ENCODE results near the gene TMF1.

The TMF1 gene, protein sequence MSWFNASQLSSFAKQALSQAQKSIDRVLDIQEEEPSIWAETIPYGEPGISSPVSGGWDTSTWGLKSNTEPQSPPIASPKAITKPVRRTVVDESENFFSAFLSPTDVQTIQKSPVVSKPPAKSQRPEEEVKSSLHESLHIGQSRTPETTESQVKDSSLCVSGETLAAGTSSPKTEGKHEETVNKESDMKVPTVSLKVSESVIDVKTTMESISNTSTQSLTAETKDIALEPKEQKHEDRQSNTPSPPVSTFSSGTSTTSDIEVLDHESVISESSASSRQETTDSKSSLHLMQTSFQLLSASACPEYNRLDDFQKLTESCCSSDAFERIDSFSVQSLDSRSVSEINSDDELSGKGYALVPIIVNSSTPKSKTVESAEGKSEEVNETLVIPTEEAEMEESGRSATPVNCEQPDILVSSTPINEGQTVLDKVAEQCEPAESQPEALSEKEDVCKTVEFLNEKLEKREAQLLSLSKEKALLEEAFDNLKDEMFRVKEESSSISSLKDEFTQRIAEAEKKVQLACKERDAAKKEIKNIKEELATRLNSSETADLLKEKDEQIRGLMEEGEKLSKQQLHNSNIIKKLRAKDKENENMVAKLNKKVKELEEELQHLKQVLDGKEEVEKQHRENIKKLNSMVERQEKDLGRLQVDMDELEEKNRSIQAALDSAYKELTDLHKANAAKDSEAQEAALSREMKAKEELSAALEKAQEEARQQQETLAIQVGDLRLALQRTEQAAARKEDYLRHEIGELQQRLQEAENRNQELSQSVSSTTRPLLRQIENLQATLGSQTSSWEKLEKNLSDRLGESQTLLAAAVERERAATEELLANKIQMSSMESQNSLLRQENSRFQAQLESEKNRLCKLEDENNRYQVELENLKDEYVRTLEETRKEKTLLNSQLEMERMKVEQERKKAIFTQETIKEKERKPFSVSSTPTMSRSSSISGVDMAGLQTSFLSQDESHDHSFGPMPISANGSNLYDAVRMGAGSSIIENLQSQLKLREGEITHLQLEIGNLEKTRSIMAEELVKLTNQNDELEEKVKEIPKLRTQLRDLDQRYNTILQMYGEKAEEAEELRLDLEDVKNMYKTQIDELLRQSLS

DNA sequence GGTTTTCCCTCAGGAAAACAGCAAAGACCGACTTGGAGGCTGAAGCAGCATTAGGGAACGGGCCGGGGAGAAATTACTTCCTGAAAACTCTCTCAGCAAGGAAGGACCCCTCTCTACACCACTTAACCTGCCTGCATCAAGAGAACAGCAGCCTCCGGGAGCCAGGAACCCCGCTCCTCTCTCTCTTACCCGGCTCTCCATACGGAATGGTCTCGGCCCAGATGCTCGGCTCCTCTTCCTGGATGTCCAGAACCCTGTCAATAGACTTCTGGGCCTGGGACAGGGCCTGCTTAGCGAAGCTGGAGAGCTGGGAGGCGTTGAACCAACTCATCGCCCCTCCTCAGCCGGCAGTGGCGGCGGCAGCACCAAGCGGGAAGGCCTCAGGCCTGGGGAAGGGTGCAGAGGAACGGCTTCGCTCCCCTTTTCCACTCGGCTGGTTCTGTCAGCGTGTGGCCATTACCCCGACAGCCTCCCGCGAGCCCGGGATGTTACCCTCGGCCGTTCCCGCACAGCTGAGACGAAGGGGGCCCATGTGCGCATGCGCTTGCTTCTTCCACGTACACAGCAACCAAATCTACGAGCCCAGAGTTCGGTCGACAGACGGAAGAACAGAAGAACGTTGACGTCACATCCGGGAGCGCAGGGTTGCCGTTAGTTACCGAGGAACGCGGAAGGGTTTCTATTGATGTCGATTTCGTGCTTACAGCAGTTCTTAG, at the start of gene TMF1:
Gene TMF1, minus strand, starts transcription at position 578 of the 716 bp plus-strand sequence. Its CDS starts 247 bp downstream, at position 331.
- DNase-seq, result peak; percentile 99

DNA sequence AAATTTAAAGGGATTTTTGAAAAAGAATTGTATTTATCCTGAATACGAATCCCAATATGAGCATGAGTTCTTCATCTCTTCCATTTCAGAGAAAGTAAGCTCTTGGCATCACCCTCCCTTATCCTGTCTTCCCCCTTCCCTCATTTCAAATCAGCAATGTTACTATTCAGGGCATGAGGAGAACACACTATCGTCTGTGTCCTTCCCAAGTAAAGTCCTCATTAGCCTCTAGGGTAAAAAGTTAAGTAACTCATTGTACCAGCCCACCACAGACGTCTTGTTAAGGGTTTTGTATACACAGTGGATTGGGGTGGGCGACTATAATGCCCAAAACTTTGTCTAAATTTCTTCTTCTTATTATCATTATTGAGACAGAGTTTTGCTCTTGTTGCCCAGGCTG, 47.4 kb upstream of the TMF1 start:
- DNase-seq, result no peak

DNA sequence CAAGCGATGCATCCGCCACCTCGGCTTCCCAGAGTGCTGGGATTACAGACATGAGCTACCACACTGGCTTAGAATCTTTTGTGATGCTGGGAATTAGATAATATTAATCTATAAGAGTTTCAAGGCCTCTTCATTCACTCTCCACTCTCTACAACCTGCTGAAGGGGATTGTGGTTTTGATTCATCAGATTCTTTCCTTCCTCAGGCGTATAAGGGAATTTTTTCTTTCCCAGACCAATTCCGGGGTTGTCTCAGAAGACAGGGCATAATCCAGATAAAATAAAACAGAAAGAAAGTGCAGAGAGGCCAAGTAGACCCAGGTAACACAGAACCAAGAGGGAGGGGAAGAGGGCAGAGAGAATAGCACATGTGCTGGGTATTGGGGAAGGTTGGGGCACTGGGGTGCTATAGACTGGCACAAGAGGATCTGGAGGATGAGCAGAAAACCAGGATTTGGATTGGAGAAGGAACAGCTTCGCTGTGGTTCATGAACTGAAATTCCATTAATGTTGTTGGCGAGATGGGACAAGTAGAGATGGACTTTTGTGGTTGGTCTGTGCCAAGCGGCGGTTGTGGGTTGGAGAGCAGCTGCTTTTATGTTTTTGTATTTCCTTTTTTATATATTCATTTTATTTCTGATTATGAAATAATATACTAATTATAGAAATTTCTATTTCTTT, 45.4 kb upstream of the TMF1 start:
- DNase-seq, result no peak

DNA sequence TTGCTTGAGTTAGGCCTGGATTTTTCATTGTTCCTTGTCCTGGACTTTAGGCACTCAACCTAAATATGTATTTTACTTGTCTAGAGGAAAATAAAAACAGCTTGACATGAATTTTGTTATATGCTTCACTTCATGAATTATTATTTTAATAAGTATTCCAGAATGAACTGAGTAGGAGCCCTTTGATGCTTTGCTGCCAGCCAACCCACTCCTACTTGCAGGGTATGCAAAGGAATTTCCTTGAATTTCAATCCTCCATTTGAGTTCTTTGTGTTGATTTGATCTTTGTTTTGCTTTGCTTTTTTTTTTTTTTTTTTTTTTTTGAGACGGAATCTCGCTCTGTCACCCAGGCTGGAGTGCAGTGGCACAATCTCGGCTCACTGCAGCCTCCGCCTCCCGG, 44.2 kb upstream of the TMF1 start:
- no peak for DNase-seq

DNA sequence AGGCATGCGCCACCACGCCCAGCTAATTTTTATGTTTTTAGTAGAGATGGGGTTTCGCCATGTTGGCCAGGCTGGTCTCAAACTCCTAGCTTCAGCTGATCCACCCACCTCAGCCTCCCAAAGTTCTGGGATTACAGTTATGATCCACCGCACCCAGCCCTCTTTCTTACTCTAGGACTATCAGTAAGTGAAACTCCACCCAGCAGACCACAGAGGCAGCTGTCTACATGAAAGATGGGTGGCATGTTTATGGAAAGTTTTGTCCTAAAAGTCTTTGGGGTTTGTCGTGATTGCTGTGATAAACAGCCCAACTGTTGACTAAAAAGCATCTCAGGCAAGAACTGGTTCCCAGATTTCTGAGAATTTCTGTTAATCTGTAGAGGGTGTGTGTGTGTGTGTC, 43.5 kb upstream of the TMF1 start:
- DNase-seq, result no peak

DNA sequence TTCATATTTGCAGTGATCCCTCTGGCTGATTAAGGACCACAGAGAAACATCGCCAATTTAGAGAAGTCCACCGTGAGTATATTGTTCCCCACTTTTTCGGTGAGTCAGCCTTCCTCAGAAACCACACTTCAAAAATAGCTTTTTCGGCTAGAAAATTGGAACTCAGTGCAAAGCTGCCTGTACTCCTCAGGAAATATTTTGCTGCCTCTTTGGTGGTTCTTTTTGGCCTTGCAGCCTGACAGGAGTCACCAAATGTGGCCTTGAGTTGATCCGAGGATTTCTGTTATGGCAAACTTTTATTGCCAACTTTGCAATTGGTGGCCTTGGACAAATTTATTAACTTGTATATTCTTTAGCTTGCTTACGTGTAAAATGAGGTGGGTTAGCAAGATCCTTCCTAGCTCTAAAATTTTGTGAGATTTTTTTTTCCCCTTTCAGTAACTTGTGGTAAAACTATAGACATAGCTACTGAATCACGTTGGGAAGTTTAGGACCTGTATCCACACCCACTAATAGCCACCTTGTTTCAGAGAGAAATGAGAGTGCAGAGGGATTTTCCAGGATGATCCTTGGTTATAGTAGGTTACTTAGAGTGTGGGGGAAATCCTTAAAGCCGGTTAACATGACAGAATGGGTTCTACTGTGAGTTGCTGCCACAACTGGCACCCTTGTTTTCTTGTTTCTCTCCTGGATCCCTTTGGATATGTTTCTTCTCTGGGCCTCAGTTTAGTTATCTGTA, 42.5 kb upstream of the TMF1 start:
- peak; percentile 57 for DNase-seq

DNA sequence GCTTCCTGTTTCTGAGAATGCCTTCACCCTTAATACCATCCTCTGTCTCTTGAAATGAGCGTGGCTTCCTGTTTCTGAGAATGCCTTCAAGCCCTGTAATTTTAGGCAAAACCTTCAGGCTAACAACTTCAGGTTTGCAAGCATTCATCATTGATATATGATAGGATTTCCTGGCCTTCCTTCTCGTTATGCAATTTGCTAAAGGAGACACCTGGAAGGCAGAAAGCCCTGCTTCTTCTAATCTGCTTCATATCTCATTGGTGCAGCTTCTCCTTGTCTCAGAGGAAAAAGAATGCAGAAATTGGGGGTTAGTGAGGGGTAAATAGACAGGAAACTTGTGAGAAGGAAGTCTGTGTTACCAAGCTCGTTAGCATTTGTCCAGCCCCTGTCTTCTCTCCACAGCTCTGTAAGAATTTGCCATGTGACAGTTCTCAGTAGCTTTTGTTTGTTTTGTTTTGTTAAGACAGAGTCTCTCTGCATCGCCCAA, 39.9 kb upstream of the TMF1 start:
- no peak for DNase-seq

DNA sequence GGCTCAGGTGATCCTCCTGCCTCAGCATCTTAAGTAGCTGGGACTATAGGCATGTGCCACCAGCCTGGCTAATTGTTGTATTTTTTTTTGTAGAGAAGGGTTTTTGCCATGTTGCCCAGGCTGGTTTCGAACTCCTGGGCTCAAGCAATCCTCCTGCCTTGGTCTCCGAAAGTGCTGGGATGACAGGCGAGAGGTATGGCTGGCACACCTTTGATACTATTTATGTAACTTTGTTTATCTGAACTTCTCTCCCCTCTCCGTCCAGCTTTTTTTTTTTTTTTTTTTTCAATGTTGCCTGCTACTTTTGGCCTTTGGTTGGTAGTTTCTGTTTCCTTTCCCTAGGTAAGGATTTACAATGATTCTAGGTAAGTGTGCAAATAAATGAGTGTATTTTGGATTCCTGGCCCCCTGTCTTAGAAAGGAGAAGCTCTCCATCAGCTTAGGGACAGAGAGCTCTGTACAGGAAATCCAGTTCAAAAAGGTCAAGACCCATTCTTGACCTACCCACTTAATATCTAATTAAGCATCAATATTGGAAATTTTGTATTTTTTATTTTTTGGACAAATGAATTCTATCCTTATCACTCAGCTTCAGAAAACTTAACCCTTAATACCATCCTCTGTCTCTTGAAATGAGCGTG, 39.4 kb upstream of the TMF1 start:
- DNase-seq, result no peak

DNA sequence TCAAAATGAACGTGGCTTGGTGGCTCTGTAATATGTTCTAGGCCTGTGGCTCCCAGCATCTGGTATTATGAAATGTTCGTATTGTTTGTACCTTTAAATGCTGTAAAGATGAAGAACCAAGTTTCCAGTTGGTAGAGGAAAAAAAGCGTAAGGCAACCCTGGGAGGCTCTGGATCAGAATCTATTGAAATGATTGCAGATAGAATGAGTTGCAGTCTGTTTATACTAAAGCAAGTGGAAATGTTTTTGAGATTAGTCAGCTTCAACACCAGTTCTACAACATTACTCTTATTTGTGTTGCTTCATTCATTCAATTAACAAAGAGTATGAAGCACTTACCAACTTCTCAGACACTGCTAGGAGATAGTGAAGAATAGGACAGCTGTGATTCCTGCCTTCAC, 37.9 kb upstream of the TMF1 start:
- peak; percentile 78 for DNase-seq

DNA sequence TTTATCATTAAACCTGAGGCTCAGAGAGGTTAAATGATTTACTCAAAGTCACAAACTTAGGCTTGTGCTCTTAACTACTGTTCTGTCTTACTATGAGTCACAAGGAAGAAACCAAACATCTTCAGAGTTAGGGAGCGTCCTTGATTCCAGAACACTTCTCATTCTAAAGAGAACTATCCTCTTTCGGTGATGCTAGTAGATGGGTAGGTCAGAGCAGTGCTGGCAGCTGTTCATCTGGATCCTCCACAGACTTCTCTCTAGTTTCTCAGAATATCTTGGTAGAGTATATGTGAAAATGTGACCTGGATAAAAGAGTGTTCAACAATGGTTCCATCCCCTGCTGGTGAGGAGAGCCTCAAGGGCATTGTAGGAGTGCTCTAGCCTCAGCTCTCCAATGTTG, 35.9 kb upstream of the TMF1 start:
- peak; percentile 49 for DNase-seq

DNA sequence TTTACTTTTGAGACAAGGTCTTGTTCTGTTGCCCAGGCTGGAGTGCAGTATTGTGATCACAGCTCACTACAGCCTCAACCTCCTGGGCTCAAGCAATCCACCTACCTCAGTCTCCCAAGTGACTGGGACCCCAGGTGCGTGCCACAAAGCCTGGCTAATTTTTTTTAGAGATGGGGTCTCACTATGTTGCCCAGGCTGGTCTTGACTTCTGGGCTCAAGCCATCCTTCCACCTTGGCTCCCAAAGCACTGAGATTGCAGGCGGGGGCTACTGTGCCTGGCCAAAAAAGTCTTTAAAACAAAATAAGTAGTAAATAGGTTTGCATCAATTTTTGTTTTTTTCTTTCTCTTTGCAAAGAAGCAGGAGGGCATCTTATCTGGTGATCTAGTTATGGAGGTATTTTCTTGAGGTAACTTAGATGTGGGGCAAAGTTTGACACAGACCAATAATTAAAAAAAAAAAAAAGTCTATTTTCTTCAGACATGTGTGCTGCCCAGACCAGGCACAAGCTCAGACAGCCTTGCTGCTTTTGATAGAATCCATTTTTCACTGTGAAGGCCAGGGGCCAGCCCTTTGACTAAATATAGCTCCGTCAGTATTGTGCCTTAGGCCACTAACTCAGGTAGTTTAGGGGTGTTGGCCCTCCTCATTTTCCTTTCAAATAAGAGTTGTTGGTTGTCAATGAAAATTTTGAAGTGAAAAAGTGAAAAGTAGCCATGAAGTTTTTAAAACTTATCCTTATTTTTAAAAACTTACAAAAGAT, 35.1 kb upstream of the TMF1 start:
- no peak for DNase-seq

DNA sequence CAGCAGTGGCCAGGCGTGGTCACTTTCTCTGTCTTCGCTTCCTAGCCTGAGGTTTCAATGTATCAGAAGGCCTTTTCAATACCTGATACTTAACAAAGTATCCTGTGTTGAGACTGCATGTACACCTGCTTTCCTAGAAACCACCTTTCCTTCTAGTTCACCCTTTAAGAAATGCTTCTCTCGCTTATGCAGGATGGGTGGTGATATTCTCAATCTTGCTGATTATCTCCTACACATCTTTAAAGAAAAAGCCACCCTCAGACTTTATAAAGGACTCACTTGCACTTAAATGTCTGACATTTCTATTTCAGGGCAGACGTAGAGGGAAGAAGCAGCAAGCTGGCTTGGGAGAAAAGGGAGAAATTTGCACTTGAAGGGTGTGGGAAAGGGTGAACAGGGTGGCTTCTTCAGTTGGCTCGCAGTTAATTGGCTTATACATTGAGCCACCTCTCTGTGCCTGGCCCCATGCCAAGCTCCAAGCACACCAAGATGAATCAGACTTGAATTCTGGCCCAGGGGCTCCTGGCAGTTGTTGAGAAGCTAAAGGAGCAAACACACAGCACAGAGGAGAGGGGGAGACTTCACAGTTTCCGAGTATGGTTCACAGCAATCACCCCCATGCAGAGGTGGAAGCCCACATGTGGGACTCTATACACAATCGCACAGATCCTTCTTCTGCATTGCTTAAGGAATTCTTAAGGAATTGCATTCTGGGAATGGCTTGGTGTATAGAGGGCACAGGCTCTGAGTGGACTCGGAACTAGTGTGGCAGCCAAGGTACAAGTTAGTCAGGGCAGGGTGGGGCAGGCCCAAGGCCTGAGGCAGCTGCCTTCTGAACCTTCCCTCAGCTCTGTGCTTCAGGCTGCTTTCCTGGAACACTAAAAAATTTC, 33.9 kb upstream of the TMF1 start:
- DNase-seq, result peak; percentile 93

DNA sequence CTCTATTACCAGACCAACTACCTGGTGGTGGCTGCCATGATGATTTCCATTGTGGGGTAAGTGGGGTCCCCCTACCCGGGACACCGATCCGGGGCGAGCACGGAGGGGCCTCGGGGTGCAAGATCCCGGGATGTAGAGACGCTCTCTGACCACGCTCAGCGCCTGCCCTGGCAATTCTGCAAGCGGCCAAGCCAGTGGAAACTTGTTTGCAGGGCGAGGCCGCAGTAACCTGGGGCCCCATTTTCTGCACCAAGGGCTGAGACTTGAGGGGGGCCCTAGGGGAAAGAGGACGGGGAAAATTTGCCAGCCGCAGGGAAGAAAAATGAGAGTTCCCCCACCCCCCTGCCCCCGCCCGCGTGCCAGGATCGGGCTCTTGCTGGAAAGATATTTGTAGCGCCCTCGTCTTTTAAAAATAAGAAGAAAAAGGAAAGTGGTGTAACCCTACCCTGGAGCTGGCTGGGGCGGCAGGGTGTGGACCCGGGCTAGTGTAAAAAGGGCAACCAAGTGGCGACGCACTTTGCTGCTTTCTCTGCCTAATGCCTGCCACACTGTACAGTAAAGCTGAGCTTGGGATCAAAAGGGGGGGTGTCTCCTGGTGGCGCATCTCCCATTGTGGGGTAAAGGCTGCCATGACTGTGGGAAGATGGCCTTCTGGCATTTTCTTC, 33.2 kb upstream of the TMF1 start:
- peak; percentile 30 for DNase-seq

DNA sequence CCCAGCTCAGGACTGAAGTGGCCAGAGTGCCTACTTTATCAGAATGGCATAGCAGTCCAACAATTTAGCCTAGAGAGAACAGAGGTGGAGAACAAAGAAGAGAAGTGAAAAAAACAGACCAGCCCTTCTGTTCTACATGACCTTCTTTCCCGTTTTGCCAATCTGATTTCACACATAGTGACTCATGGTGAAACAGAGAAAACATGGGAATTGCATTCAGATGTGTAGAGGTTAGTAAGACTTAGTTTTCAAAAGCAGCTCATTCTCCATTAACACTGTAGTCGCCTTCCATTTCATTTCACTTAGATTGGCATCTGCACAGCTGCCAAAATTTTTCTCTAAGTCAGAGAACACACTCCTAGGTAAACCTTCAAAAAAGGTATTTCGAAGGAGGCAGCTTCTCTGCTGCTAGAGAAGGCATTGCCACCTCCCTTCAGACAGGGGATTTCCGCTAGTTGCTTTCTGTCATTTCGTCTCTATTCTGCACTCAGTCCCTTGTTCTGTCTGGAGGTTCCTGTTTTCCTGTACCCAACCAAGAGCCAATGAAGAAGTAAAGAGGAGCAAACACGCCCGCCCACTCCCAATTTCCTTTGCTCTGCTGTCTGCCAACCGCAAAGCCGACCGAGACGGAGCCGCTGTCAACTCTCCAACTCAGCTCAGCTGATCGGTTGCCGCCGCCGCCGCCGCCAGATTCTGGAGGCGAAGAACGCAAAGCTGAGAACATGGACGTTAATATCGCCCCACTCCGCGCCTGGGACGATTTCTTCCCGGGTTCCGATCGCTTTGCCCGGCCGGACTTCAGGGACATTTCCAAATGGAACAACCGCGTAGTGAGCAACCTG, 32.4 kb upstream of the TMF1 start, which contains the start of gene ARL6IP5:
Gene ARL6IP5, plus strand, starts transcription at position 612 of the 842 bp plus-strand sequence. Its CDS starts 111 bp downstream, at position 723.
- peak; percentile 93 for DNase-seq

DNA sequence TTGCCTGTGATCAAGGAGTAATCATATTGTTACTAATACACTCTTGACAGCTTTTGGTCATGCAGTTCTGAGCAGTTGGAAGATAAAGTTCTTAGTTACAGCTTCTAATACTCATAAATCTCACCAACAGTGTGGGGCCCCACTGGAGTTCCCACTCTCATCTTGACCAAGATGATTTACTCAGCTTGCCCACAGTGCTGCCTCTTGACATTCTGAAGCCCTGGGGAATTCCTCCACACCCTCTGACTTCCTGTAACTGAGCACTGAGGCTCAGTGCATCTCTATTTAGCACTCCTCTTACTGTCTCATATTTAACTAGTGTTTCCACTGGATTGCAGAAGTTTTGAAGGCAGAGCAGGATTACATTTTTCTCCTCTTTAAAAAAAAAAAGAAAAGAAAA, 30.7 kb upstream of the TMF1 start:
- peak; percentile 80 for DNase-seq

DNA sequence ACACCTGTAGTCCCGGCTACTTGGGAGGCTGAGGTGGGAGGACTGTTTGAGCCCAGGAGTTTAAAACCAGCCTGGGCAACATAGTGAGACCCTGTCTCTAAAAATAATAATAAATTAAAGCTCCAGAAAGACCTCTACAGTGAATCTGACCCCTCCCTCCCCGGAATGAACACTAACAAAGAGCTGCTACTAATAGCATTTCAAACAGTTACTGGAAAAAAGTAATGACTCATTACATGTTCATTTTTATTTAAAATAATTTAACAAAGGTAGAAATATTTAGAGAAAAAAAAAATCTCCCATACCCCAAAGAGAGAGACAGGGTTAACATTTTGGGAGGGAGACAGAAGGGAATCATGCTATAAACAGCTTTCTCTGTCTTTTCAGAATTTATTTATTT, 30.2 kb upstream of the TMF1 start:
- DNase-seq, result no peak

DNA sequence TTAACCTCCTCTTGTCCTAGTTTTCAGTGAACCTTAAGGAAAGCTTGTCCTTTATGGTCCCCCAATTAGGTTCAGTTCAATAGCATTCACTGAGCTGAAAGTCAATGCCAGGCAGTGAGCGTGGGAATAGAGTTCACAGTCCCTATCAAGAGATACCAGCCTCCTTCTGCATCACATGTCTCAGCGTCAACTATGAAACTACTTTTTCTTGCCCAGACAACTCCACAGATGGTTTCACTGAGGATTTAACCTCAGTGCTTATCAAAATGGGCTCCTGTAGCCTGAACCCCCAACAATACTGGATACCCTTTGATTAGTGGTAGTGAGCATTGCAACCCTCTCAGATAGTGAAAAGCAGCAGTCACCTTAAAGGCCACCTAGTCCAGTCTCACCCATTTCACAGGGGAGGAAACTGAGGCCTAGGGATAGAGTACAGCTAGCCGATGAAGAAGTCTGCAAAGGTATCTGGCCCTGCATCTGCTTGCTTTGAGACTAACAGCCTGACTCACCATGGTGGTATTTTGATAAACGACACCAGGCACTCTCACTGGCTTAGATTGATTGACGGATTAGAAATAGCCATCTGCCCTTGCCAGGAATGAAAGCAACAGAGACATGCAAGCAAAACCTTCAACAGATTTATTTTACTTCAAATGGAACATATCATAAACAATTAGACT, 29.6 kb upstream of the TMF1 start:
- DNase-seq, result no peak
